ENCODE results near the gene ABHD14A.
"Not testable (repeated sequence)": the region's sequence is repeated elsewhere in the genome, so short reads cannot be mapped to it uniquely, and the experiment has no call there.

ABHD14A gene

DNA sequence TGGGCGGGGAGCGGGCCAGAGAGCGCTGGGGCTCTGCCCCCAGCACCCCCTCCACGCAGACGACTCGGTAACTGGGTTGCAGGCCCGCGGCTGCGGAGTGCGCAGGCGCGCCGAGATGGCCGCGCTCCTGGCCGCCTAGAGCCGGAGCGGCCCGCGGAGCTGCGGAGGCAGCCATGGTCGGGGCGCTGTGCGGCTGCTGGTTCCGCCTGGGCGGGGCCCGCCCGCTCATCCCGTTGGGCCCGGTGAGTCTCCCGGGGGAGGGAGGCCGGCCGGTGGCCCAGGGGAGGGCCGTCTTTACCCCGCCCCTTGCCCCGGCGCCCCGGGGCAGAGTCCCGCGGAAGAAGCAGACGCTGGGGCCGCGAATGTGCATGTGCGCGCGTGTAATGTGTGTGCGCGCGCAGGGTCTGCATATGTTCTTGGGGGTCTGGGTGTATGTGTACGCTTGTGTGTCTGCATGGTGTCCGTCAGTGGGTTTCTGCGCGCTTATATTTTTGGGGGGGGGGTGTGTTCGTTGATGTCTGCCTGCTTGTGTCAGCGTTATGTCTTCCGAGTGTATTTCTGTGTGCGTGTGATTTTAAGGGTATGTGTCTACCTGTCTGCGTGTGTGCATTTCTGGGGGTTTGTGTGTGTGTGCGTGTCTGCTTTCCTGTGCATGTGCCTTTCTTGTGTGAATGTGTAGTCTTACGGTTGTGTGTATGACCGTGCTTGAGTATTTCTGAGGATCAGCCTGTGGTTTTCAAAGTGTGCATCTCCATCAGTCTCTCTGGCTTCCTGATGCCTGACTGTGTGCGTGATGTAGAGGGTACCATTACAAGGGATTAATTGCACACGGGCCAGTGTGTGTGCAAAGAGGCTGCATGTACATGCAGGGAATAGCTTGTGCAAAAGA is at the start of gene ABHD14A:
Gene ABHD14A (plus strand): TSS at position 102 of the 889 bp plus-strand sequence. CDS start 72 bp downstream, at position 174.
- DNase-seq = peak in 12 of 14 donors; percentile 34 to 86 (median 62)

DNA sequence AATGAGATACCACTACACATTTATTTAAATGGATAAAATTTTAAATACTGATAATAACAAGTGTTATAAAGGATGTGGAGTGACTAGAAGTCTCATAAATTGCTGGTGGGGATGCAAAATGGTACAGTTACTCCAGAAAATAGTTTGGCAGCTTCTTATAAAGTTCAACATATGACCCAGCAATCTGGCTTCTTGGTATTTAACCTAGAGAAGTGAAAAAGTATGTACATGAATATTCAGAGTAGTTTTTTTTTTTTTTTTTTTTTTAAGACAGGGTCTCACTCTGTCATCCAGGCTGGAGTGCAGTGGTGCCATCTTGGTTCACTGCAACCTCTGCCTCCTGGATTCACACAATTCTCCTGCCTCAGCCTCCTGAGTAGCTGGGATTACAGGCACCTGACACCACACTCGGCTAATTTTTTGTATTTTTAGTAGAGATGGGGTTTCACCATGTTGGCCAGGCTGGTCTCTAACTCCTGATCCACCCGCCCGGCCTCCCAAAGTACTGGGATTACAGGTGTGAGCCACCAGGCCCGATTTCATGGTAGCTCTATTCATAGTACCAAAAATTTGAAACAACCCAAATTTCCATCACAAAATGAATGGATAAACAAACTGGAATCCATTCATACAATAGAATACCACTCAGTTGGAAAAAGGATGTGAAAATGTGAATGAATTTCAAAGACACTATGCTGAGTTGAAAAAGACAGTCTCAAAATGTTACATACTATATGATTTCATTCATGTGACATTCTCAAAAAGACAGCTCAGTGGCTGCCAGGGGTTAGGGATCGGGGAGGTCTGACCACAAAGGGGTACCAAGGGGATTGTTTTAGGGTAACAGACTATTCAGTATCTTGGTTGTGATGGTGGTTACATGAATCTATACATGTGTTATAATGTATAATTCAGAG is 47.5 kb upstream of the ABHD14A start:
- no peak for DNase-seq

DNA sequence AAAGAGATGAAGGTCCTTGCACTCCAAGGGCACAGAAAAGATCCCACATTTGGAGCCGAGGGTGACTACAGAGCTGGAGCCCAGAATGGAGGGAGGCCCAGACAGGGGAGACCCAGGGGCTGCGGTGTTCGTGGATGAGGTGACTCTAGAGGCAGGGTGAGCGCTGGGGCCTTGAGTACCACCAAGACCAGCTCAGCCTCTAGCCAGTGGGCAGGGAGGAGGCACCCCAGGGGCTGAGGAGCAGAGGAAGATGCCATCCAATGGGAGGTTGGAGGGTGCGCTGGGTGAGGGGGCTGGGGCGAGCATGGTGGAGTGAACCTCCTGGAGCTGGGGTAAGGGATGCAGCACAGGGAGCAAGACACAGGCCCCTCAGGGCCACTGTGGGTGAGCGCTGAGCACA is 46.4 kb upstream of the ABHD14A start:
- DNase-seq = no peak

DNA sequence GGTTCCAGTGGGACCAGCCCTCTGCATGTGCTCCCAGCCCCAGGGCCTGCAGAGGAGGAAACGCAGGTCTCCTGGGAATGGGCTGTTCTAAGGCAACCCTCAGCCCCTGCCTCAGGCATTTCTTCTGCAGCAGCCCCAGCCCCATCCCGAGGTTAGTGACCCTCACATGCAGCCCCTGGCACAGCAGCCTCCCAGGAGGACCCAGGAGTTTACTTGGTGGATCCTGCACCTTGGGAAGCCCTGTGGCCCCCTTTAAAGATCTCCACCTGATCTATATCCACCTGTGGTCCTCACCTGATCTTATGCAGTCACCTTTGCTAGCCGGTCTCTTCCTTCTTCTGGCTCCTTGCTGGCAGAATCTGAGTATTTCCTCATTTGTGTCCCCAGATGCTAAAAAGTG is 45.9 kb upstream of the ABHD14A start:
- not testable (repeated sequence) for DNase-seq

- no peak for DNase-seq
Observed at GRCh38 chr3:51929420-51930003, 45.4 kb upstream of the ABHD14A start.

- no peak for DNase-seq
Observed at GRCh38 chr3:51930439-51930838, 44.4 kb upstream of the ABHD14A start.

DNA sequence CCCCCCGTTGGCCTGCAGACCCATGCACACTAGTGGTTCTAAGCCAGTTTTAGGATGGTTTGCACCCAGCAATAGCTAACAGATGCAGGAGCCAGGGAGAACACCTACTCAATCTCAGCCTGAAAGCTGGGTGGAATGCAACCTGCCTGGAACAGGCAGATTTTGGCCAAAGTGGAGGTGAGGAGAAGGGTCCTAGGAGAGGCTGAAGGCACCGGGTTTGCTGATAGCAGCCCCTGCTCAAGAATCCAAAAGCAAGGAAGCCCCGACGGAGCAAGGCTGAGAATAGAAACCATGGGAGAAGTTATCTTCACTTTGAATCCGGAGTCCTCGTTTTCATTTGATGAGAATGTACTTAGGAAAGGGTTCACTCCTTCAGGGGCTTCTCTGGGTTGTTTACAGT is 43.1 kb upstream of the ABHD14A start:
- DNase-seq = no peak

- no peak for DNase-seq
Observed at GRCh38 chr3:51932471-51933370, 42.1 kb upstream of the ABHD14A start.

GRCh38 chr3:51933471-51934138 is 41.3 kb upstream of the ABHD14A start:
- DNase-seq = no peak

DNA sequence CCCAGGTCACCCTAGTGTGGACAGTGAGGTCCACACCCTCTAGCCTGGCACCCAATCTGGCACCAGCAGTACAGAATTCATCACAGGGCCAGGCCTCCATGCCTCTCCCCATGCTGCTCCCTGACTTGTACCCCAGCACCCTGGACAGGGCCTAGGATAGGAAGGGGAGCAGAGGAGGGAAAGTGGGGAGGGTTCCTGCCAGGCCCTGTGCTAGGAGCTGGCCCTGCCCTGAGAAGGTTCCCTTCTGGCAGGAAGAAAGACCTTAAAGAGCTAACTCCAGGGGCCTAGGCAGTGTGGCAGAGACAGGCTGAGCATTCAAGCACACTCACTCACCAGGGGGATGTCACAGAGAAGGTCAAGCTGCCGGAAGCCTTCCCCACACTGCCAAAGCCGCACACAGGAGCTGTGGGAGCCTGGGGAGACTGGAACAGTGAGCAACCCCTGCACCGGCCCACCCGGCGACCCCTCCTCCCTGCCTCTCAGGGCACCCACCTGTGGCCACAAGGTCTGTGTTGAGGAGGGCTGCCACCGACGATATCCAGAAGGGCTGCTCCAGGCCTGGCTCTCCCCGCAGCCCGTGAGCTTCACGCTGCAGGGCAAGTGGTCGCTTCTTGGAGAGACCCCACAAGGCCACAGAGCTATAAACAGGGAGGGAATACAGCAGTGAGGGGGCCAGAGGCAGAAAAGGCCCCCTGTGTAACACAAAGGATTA is 40.6 kb upstream of the ABHD14A start:
- DNase-seq = no peak

GRCh38 chr3:51934991-51935885 is 39.6 kb upstream of the ABHD14A start:
- DNase-seq = no peak

DNA sequence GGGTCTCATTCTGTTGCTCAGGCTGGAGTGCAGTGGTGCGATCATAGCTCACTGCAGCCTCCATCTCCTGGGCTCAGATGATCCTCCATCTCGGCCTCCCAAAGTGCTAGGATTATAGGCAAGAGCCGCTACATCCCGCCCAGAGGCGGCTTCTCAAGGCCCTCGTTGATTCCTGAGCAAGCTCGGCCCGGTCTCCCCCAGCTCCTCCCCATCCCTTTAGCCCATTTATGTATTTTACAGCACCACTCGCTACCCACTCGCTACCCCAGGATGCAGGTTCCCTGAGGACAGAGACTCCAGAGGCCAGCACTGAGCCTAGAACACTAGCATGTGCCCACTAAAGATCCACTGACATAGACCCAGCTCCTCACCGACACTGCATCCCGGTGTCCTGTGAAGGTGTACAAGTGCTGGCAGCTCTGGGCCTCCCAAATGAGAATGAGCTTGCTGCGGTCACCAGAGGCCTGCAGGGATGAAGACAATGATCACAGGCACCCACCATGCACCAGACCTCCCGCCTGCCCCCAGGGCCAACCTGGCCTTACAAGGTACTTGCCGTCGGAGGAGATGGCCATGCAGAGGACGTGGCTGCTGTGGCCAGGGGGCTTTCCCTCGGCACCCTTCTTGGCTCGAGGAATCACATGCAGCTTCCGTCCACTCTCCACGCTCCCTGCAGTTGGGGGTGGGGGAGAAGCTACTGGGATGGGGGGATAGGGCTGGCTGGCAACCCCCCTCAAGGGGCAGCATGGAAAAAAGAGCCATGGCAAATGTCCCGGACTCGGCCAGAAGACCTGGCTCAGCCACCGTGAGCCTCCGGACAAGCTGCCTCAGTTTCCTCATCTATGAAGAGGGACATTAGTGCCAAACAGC is 38.7 kb upstream of the ABHD14A start:
- no peak for DNase-seq

DNA sequence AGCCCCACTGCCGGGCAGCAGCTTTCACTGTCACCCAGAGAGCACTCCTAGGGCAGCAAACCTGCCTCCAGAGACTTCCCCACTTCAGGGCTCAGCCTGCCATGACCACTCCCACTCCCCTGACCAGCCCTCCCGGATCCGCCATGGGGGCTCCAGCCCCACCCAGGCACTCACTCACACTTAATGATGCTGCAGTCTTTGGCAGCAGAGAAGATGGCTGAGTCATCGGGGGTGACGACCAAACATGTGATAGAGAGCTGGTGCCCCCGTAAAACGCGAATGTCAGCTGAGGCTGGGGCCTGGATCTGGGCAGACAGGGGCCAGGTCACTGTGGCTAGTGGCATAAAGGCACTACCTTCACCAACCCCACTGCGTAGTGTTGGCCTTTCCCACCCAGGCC is 37.9 kb upstream of the ABHD14A start:
- DNase-seq = no peak

DNA sequence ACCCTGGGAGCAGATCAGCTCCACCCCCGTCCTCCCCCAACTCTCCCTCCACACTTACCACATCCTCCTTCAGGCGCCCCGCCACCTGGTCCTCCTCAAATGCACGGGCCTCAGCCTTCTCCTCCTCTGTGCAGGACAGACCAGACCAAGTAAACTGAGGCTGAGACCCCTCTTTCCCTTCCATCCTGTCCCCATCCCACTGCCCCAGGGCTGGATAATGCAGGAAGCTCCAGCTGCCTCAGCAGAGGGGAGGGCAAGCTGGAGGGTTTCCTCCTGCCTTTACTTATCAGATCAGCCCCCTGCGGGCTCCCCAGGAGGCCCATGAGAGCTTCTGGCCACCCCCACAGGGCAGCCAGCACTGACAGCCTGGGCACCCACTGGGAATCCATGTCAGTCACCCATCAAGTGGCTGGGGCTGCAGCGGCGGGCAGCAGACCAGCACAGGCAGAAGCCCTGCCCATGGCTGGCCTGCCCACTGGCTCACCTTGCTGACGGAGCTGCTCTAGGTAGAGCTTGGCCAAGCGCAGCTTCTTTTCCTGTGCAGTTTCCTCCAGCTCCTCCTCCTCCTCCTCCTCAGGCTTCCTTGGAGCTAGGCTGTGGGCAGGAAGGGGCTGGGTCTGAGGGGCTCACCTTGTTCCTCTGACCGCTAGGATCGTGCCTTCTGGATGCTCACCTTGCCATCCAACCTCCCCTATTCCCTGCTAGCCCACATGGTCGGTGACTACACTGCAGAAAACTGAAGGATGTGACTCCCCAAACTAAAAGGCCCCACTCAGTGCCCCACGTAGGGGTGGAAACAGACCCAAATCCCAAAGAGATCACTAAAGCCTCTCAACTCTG is 37.0 kb upstream of the ABHD14A start:
- no peak for DNase-seq

- DNase-seq = no peak
Observed at GRCh38 chr3:51938780-51939425, 36.0 kb upstream of the ABHD14A start.

- no peak for DNase-seq
Observed at GRCh38 chr3:51940648-51941462, 34.0 kb upstream of the ABHD14A start.

Data from C1 segment of cervical spinal cord (tissue), 14 donors.